ENCODE results near the gene DNAJC27.

- TF ChIP-seq EZH2 (IDR thresholded peaks at IDR 0.05; ENCODE audit: insufficient read depth, poor library complexity, severe bottlenecking) = no peak
- TF ChIP-seq EZH2phosphoT487 (IDR thresholded peaks at IDR 0.05; ENCODE audit: insufficient read depth, low read depth) = no peak
Measured at GRCh38 chr2:24978661-24979060, 6.9 kb upstream of the DNAJC27 start.
